Measurements from ENCODE around the gene KLRB1.
"Not testable (repeated sequence)": the region's sequence is repeated elsewhere in the genome, so short reads cannot be mapped to it uniquely, and the experiment has no call there.

The KLRB1 gene

GRCh38 chr12:9619411-9620179 is 11.9 kb upstream of the KLRB1 start:
- no peak for FAIRE-seq

GRCh38 chr12:9618906-9619305 is 11.2 kb upstream of the KLRB1 start:
- not testable (repeated sequence) for FAIRE-seq

GRCh38 chr12:9617124-9617523 is 9.4 kb upstream of the KLRB1 start:
- no peak for FAIRE-seq

- no peak for FAIRE-seq
Measured at GRCh38 chr12:9615420-9616136, 7.9 kb upstream of the KLRB1 start.

GRCh38 chr12:9610606-9611005 is 2.9 kb upstream of the KLRB1 start:
- not testable (repeated sequence) for FAIRE-seq

- no peak for FAIRE-seq
Measured at GRCh38 chr12:9606736-9607372, 862 bp downstream of the KLRB1 start.

GRCh38 chr12:9606247-9606646 is 1.5 kb downstream of the KLRB1 start:
- FAIRE-seq = no peak

- no peak for FAIRE-seq
Measured at GRCh38 chr12:9605483-9605882, 2.2 kb downstream of the KLRB1 start.

- FAIRE-seq = no peak
Measured at GRCh38 chr12:9604287-9604686, 3.4 kb downstream of the KLRB1 start.

- FAIRE-seq = not testable (repeated sequence)
Measured at GRCh38 chr12:9600426-9600825, 7.3 kb downstream of the KLRB1 start.

GRCh38 chr12:9598363-9598762 is 9.4 kb downstream of the KLRB1 start:
- FAIRE-seq = no peak

- FAIRE-seq = no peak
Measured at GRCh38 chr12:9597365-9597764, 10.4 kb downstream of the KLRB1 start.

GRCh38 chr12:9590441-9590840 is 17.3 kb downstream of the KLRB1 start:
- FAIRE-seq = no peak

- no peak for FAIRE-seq
Measured at GRCh38 chr12:9588749-9589148, 19.0 kb downstream of the KLRB1 start.

GRCh38 chr12:9587987-9588600 is 19.6 kb downstream of the KLRB1 start:
- no peak for FAIRE-seq

GRCh38 chr12:9577729-9578128 is 30.0 kb downstream of the KLRB1 start:
- FAIRE-seq = not testable (repeated sequence)

GRCh38 chr12:9567151-9567550 is 40.6 kb downstream of the KLRB1 start:
- not testable (repeated sequence) for FAIRE-seq

- FAIRE-seq = not testable (repeated sequence)
Measured at GRCh38 chr12:9566113-9566512, 41.6 kb downstream of the KLRB1 start.

GRCh38 chr12:9564418-9564817 is 43.3 kb downstream of the KLRB1 start:
- not testable (repeated sequence) for FAIRE-seq

GRCh38 chr12:9562841-9563453 is 44.8 kb downstream of the KLRB1 start:
- FAIRE-seq = not testable (repeated sequence)

GRCh38 chr12:9545489-9545888 is 62.2 kb downstream of the KLRB1 start:
- FAIRE-seq = not testable (repeated sequence)
